Embryonic facial prominence (tissue), 1 donor: ENCODE results near the gene OSBPL10.
"Not testable (repeated sequence)": the region's sequence is repeated elsewhere in the genome, so short reads cannot be mapped to it uniquely, and the experiment has no call there.

ENCODE experiments used
- DNase-seq: peaks from one replicate; pipeline ENCODE4 v3.0.0-alpha.2; 2016; ENCODE audit errors: extremely low spot score

Gene OSBPL10

DNA sequence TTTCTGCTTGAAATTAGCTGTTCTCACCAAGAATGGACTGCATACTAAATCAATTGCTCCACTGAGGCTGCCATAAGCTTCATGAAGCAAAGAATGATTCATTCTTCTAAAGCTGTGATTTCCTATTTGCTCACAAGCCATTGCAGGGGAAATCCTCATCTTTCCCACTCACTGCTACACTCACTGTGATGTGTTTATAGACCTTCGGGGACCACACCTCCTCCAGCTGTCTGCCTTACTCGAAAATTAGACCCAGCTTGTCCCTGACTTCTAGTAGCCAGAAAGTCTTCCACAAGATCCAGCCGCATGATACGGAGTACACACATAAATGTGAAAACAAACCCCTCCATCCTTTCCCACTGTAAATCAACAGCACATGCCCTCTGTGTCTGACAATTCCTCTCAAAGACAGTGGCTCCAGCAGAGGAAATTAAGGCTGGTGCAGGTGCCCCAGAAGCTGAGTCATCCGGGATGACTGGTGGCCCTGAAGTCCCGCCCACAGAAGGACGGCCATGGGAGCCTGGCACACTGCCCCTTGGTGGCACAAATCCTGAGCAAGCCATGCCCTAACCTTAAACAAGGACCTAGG lies 276.4 kb downstream of the OSBPL10 start:
- DNase-seq: no peak

DNA sequence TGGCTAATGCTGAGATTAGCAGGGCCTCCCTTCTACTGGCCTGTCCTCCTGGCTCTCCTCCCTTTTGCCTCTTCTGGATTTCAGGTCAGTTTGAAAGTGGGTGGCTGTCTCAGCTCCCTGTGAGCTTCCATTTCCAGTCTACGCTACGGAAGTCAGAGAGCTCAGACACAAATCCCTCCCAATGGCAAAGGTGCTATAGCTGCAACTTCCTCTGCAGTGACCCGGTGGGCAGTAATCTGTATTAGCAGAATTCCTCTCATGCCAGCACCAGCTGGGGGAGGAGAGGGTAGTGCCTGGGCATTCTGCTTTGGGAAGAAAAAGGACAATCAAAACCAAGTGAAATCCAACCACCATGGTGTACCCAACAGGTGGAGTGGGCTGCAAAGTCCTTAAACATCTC lies 276.9 kb downstream of the OSBPL10 start:
- no peak for DNase-seq

DNA sequence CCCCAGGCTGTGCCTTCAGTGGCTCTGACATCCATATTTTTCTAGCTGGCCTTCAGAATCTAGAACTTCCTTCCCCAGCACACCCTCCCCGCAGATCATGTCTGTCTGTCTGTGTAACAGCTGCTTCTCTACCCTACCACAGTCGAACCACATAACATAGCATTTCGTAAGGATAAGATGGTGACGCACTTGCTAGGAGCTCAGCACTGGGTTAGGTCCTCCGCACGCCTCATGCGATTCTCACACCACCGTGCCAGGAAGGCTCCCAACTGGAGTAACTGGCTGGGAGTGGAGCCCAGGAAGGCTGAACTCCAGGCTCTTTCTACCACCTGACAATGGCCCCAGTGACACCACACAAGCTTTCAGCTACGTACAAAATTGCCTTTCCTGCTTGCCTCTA lies 279.8 kb downstream of the OSBPL10 start:
- no peak for DNase-seq

DNA sequence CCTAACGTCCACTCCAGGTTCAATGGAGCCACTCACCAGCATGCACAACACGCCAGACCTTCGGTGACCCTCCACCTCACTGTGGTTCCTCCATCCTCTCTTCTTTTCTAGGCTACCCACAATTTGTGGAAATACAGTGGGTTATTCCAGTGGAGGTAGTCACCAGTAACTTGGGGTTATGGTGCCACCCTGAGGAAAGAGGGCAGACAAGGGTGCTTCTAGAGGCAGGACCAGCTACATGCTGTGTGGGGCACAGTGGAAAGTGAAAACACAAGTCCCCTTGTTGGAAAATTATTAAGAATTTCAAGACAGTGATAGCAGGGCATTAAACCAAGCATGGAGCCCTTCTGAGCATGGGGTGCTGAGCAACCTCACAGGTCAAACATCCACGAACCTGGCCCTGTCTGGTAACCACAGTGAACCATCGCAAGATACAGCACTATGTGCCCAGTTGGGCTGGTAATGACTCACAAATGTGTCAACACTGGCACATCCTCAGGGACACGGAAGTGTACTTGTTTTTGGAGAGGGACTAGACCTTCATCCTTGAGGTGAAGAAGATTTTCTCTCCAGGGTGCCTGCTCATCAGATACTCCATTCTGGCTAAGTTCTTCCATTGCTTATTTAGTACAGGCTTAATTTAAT lies 281.6 kb downstream of the OSBPL10 start:
- DNase-seq: no peak

DNA sequence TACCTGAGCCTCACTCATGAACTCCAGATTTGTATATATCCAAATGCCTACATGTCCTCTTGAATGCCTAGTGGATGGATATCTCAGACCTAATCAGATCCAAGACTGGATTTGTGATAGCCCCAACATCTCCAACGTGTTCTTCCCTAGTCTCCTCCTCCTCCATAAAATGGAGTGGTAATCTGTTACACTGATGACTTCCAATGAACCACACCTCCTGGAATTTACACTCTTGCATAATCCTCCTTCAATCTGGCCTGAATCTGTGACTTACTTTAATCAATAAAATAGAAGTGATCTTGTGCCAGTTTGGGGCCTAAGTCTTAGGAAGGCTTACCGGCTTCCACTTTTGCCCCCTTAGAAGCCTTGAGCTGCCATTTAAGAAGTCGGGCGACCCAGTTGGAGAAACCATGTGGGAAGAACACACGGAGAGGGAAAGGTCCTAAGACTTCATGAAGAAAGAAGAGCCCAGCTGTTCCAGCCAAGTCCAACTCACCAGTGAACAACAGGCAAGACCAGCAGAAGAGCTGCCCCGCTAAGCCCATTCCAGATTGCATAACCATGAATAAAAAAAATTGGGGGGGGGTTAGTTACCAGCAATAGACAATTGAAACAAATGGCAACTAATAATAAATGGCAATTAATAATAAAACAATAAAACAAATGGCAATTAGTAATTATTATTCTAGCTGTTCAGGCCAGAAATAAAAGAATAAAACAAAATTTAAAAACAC lies 284.1 kb downstream of the OSBPL10 start:
- DNase-seq: no peak

DNA sequence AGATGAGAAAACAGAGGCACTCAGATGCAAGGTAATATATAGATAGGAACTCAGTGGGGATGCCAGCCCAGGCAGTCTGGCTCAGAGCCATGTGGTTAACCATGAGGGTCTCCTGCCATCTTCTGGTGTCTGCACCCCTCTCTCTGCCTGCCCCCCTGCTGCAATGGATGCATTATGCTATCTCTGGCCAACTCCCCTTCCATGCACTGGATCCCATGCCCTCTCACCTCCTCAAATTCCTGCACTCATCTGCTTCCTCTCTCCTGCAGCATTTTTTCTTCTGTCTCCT lies 285.1 kb downstream of the OSBPL10 start:
- no peak for DNase-seq

DNA sequence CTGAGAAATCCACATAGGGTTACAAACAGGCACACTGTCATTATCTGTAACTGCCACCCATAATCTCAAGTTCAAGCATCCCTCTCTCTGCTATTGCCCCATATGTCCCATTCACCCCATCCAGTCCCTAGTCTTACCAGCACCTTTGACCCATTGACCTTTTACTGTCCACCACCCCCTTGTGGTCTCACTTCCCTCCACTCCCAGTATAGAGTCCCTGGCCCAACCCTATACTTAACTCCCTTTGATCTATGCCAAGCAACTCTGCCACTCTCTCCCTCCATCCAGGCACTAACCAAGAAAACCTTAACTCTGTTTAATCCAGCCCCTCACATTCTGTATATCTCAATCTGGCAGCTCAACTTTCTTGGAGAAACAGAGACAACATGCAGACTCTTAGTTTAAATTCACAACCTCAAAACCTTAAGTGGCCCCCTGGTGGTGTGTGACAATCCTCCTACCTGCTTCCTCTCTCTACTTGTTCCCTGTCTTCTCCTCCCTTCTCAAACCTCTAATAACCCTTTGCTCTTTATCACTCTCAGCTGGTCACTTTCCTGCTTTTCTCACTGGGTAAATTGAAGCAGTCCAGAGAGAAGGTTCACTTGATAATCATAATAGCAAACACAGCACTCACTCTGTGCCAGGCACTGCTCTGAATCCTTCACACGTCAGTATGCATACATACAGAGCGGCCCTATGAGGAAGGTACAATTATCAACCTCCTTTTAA lies 285.6 kb downstream of the OSBPL10 start:
- no peak for DNase-seq

DNA sequence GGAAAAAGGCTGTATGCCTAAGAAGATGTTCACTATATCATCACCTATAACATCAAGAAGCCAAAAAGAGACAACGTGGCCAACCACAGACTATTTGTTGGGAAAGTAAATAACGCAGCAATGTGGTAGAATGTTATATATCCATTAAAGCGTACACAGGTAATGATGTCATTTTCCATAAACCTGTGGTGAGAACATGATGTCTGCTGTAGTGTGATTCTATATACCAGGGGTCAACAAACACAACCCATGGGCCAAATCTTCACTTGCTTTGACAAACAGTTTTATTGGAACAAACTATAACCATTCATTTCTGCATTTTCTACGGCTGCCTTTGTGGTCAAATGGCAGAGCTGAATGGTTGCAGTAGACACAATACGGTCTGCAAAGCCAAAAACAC lies 287.7 kb downstream of the OSBPL10 start:
- no peak for DNase-seq

DNA sequence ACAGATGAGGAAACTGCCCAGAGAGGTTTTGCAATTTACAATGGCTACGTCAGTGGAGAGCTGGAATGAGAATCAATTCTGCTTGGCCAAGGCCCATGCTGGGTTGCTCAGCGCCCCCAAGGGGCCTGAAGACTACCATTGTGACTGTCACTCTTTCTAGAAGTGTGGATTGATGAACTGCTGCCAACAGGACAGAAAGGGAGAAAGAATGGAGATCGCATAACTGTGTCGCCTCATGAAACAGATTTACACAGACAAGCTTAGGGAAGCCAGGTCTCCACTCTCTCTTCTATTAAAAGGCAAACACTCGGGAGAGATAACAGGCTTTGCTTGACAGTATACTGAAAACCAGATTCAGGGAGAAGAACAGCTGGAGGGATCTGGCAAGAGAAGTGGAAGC lies 288.3 kb downstream of the OSBPL10 start:
- no peak for DNase-seq

DNA sequence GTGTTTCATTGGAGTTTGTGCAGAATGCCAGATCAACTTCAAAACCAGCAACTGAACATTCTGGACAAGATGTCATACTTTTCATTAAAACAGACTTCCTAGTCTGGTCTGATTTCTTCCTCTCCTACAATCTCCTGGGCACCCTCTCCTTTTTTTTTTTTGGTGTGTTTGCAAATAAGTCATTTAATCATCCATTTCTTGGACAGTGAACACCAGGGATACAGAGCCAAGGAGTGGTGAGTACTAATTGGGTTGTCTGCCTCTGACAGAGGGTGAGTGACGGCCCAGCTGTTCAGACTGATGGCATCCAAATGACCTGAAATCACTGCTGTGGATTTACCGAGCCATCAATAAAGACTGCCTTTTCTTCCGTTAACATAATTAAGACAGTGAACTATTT lies 290.3 kb downstream of the OSBPL10 start:
- DNase-seq: no peak

DNA sequence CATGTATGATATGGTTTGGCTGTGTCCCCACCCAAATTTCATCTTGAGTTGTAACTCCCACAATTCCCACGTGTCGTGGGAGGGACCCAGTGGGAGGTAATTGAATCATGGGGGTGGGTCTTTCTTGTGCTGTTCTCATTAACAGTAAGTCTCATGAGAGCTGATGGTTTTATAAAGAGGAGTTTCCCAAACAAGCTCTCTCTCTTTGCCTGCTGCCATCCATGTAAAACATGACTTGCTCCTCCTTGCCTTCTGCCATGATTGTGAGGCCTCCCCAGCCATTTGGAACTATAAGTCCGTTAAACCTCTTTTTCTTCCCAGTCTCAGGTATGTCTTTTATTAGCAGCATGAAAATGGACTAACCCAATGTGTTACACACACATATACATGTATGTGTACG lies 291.5 kb downstream of the OSBPL10 start:
- not testable (repeated sequence) for DNase-seq

DNA sequence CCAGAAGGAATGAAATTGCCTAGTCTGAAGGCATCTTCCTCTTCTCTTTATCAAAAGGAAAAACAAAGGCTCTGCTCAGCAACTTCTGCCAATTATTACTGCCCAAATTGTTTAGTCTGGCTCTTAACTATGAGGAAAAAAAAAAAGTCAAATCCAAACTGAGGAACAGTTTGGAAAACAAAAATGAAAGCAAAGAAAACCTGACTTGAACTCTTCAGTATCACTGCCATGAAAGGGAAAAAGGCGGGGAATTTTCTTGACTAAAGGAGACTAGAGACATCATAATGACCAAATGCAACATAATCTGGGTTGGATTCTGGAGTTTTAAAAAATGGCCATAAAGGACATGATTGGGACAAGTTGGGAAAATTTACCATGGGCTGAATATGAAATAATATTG lies 292.1 kb downstream of the OSBPL10 start:
- no peak for DNase-seq

DNA sequence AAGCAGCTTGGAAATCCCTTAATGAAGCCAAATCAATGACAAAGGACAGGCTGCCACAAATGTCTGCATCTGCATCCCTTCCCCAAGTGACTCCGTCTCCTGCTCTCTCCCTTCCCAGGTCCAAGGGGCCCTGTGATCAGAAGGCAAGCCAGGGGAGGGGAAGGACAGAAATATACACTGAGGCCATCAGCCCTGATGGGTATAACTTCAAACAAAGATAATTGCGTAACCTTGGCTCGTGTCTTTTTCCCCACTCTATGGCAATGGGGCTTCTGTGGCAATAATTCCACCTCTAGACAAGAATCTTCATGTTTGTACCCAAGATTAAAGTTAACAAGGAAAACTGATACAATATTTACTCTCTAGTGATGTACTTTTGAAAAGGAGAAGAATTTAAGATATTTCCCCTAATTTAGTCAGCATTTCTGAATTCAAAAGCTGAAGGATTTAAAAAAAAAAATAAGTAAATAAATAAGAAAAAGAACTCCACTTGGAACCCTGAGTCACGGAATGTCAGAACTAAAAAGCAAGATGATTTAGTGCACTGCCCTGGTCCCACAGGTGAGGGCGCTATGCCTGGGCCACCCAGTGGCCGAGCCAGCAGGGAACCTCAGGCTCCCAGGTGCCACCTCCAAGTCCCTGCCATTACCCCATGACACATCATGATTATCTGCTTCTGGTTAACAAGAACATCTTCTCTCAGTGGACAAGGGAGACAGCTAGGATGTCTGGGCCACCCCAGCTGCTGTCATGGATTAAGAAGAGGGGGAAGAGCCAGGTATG lies 293.9 kb downstream of the OSBPL10 start:
- no peak for DNase-seq

DNA sequence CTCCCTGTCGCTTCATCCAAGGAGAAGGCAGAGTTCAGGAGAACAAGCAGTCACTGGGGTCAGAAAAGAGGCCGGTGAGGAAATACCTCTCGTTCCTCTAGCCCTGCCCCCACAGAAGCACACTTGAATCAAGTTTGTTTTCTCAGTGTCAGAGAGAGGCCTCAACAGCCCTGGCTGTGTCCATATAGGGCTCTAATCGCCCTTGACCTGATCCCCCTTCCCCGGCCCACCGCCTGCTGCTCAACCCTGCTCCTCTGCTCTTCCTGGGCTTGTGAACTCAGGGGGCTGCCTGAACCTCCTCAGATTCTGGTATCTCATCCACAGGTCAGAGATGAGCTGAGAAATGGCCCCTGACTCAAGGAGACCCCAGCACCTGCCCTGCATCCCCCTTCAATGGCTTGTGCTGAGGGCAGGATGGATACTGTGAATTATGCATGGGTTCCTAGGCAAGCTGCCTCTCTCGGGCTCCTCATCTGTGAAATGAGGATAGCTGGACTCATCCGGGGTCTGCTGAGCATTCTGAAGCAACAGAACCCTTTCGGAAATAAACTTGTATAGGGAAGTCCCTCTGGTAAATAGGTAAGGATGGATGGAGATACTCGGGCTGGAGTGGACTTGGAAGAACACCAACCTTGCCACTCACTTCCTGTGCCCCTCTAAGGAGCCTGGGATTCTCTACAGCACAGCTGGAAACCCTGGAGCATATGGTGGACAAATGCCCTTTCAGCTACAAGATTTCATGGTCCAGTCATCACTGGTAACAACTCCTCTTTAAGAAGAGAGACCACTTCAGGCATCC lies 300.8 kb downstream of the OSBPL10 start:
- DNase-seq: no peak

DNA sequence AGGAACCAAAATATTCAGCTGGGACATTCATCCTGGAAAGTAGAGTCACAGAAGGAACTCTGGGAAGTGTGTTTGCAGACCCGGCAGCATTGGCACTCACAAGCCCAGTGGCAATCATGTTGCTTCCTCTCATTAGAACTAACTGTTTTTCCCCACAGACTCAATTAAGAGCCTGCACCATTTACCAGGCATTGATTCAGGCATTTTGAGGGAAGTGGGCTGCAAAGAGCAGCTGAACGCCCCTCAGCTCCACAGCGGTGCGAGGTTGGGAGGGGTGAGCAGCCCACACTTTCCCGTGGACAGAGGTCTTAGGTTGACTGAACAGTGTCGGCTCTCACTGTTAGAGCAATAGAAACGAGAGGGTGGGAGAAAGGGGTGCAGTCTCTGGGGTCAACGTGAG lies 304.5 kb downstream of the OSBPL10 start:
- no peak for DNase-seq

DNA sequence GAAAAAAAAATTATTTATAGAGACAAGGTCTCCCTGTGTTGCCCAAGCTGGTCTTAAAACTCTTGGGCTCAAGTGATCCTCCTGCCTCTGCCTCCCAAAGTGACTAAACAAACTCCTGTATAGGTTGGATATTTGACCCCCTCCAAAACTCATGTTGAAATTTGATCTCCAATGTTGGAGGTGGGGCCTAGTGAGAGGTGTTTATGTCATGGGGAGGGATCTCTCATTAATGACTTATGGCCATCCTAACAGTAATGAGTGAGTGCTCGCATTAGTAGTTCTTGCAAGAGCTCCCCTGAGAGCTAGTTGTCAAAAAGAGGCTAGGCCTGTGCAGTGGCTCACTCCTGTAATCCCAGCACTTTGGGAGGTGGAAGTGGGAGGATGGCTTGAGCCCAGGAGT lies 307.1 kb downstream of the OSBPL10 start:
- no peak for DNase-seq

DNA sequence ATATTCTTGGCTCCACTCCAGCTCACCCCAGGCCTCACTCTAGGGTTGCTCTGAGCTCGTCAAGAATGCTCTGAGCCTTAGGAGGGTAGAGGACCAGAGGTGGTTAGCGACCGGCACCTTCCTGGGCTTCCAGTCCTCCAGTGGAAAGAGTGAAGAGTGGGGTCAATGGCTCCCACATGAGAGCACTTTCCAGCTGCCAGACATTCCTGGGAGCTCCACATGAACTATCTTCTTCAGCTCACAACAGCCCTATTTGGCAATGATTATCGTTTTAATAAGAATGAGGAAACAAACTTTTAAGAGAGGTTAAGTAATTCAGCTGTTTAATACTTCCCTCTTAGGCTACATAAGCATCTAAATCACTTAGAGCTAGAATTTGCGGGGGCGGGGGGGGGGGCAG lies 309.1 kb downstream of the OSBPL10 start:
- DNase-seq: no peak

DNA sequence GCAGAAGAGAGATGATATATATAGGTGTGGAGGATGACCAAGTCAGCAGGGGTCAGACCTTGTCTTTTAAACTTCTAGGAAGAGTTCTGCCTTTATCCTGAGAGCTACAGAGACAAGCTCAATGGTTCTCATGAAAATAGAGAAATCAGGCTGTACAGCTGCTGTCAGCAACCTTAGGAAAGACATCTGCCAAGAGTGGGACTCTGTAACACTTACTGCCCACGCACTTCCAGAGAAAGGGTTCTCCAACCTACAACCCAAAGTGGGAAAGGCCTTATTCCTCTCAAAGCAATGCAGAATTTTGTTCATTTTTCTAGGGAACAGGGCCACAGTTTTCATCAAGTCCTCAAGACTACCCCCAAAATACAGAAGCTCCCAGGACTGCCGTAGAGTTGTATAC lies 309.6 kb downstream of the OSBPL10 start:
- DNase-seq: no peak

DNA sequence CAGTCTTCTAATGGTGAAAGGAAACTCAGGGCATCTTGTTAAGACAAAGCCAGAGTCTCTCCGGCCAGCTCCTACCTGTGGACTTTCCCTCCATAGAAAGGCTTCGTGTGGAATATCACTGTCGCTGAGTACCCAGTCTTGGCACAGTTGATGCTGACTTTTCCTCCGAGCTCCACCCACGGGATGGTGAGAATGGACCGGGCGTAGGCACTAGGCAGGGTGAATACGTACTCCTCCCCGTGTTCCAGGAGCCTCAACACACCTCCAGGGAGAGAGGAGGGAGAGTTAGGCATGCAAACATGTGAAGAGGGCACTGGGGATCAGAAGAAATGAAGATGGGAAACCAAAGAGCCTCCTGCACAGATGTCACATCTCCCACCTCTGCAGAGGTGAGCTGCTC lies 310.3 kb downstream of the OSBPL10 start:
- DNase-seq: no peak

DNA sequence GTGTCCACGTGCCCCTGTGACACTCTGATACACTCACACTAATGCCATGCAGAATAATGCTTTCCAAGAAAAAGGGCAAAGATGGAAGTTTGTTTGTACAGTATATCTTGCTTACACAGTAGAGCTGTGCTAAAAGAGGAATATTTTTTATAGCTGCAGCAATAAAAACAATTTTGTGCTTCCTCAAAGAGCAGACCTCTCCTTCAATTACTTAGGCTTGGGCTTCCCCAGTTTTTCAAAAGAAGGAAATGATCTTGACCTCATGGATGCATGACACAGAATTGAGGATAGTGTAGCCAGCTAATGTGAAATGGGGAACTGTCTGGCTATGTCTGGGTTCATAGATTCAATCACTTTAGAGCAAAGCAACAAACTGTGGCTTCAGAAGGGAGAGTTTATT lies 310.9 kb downstream of the OSBPL10 start:
- no peak for DNase-seq

DNA sequence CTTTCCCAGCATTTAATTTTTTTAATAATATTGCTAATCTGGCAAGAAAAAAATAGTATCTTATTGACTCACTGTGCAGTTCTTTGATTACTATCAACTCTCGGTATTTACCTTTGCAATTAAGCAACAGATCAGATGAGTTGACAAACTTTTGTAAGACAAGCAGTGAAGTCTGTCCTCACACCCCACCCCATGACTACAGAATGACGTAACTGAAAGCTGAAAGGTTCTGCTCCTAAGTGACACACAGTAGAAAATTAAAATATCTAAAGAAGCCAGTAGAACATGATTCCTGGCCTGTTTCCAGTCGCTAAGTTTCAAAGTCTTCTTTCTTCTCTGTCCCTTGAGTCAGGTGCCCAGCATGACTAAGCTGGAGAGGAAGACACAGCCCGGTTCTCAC lies 312.8 kb downstream of the OSBPL10 start:
- no peak for DNase-seq
